Liver (tissue), 9 donors: ENCODE data around the gene ZSCAN12. TPM values are rescaled to one million over a fixed set of nuclear protein-coding genes. Genes with fewer than 3 reads are reported as not detected.

Experiments used
- DNase-seq: peaks from one replicate; pipeline ENCODE4 v3.0.0-alpha.2; 2017; ENCODE audit warnings: low spot score
- H3K27ac ChIP-seq, 2 donors: one replicate each; pipeline ENCODE4 v1.7.0; 2013; ENCODE audit warnings: inconsistent platforms in 2 of 2, low read length in 2 of 2, control low read depth in 1 of 2, low read depth in 1 of 2, mild to moderate bottlenecking in 1 of 2
- H3K27me3 ChIP-seq, 4 donors: one replicate each; pipeline versions ENCODE4 v1.6.1 to v1.7.0; 2013; ENCODE audit warnings: low read length in 3 of 4, inconsistent platforms in 1 of 4, mild to moderate bottlenecking in 1 of 4, moderate library complexity in 1 of 4; ENCODE audit not compliant: control insufficient read depth in 4 of 4, insufficient read depth in 4 of 4
- H3K36me3 ChIP-seq, 4 donors: one replicate each; pipeline versions ENCODE4 v1.6.1 to v1.7.0; 2013; ENCODE audit warnings: low read length in 3 of 4, mild to moderate bottlenecking in 3 of 4, low read depth in 1 of 4, moderate library complexity in 1 of 4; ENCODE audit not compliant: control insufficient read depth in 4 of 4, insufficient read depth in 3 of 4
- H3K4me1 ChIP-seq, 4 donors: one replicate each; pipeline versions ENCODE4 v1.6.1 to v1.7.0; 2013; ENCODE audit warnings: low read length in 3 of 4, mild to moderate bottlenecking in 3 of 4, moderate library complexity in 1 of 4; ENCODE audit not compliant: control insufficient read depth in 4 of 4, insufficient read depth in 4 of 4
- H3K4me3 ChIP-seq, 3 donors: one replicate each; pipeline versions ENCODE4 v1.6.1 to v1.7.0; 2013; ENCODE audit warnings: low read length in 3 of 3, control low read depth in 1 of 3, low read depth in 1 of 3, mild to moderate bottlenecking in 1 of 3
- H3K9ac ChIP-seq, 2 donors: one replicate each; pipeline ENCODE4 v1.7.0; 2013; ENCODE audit warnings: low read length in 2 of 2, mild to moderate bottlenecking in 2 of 2, moderate library complexity in 2 of 2, control low read depth in 1 of 2, low read depth in 1 of 2
- H3K9me3 ChIP-seq, 4 donors: one replicate each; pipeline versions ENCODE4 v1.6.1 to v1.7.0; 2013; ENCODE audit warnings: low read length in 3 of 4; ENCODE audit not compliant: control insufficient read depth in 4 of 4
- EGR1 ChIP-seq, 2 donors: IDR thresholded peaks; 2 replicates each; pipeline ENCODE4 v1.6.1; 2016 to 2018; ENCODE audit warnings: antibody characterized with exemption in 2 of 2, low read depth in 2 of 2
- FOXA1 ChIP-seq: IDR thresholded peaks from 2 replicates; pipeline ENCODE4 v1.6.1; 2016; ENCODE audit warnings: antibody characterized with exemption
- FOXA2 ChIP-seq: IDR thresholded peaks from 2 replicates; pipeline ENCODE4 v1.6.1; 2016; ENCODE audit warnings: antibody characterized with exemption
- HNF4A ChIP-seq, 2 donors: conservative IDR thresholded peaks; 2 replicates each; pipeline ENCODE4 v1.6.1; 2016; ENCODE audit warnings: antibody characterized with exemption in 2 of 2, mild to moderate bottlenecking in 2 of 2
- HNF4G ChIP-seq: IDR thresholded peaks from 2 replicates; pipeline ENCODE4 v1.6.1; 2016; ENCODE audit warnings: antibody characterized with exemption
- JUND ChIP-seq, 2 donors: IDR thresholded peaks; 2 replicates each; pipeline ENCODE4 v1.6.1; 2016; ENCODE audit warnings: antibody characterized with exemption in 2 of 2
- NR2F2 ChIP-seq: IDR thresholded peaks from 2 replicates; pipeline ENCODE4 v1.6.1; 2016; ENCODE audit warnings: antibody characterized with exemption
- RAD21 ChIP-seq, 2 donors: IDR thresholded peaks; 2 replicates each; pipeline ENCODE4 v1.6.1; 2016; ENCODE audit warnings: antibody characterized with exemption in 2 of 2, mild to moderate bottlenecking in 2 of 2
- REST ChIP-seq: IDR thresholded peaks from 2 replicates; pipeline ENCODE4 v1.6.1; 2016; ENCODE audit warnings: antibody characterized with exemption, mild to moderate bottlenecking
- RXRA ChIP-seq, 2 donors: IDR thresholded peaks; 2 replicates each; pipeline ENCODE4 v1.6.1; 2017 to 2018; ENCODE audit warnings: antibody characterized with exemption in 2 of 2, mild to moderate bottlenecking in 1 of 2
- SP1 ChIP-seq: IDR thresholded peaks from 2 replicates; pipeline ENCODE4 v1.6.1; 2018; ENCODE audit warnings: antibody characterized with exemption, mild to moderate bottlenecking
- TAF1 ChIP-seq: conservative IDR thresholded peaks from 2 replicates; pipeline ENCODE4 v1.6.1; 2016; ENCODE audit warnings: antibody characterized with exemption, mild to moderate bottlenecking
- YY1 ChIP-seq: IDR thresholded peaks from 2 replicates; pipeline ENCODE4 v1.6.1; 2016; ENCODE audit warnings: antibody characterized with exemption, mild to moderate bottlenecking
- WGBS: extraction: QIAGEN DNeasy Blood & Tissue Kit; methylation state at CpG from one replicate; pipeline ENCODE4 v1.1.7; 2013; 5-methylcytosine and 5-hydroxymethylcytosine counted together
- polyA plus RNA-seq, 2 donors: library from polyadenylated mRNA; stranded (reverse) in 1 of 2; unstranded in 1 of 2; fragments of 200-250 nt in 1 of 2; fragments of >200 nt in 1 of 2; fragmentation: Nextera tagmentation in 1 of 2; extraction: Ambion mirVana in 1 of 2; gene quantifications; one replicate each; pipeline versions ENCODE4 v1.2.1 to v1.2.3, GENCODE V29; 2013 to 2015
- total RNA-seq, 2 donors: library from RNA; depleted of rRNA; stranded (reverse); fragments of >200 nt; gene quantifications; one replicate each; pipeline ENCODE4 v1.2.3, GENCODE V29; 2014
- TF ChIP-seq, protein P1 (sequence below): fragments of 150-350 bp; IDR thresholded peaks from 2 replicates; pipeline ENCODE4 v1.5.1; 2017; ENCODE audit warnings: improper control_type of control experiment, low read depth, low read length; ENCODE audit not compliant: missing input control
- TF ChIP-seq, protein P2 (sequence below): IDR thresholded peaks from 2 replicates; pipeline ENCODE4 v1.6.1; 2016; ENCODE audit warnings: antibody characterized with exemption
- TF ChIP-seq, protein P3 (sequence below): IDR thresholded peaks from 2 replicates; pipeline ENCODE4 v1.6.1; 2016; ENCODE audit warnings: antibody characterized with exemption
- TF ChIP-seq, protein P4 (sequence below): IDR thresholded peaks from 2 replicates; pipeline ENCODE4 v1.6.1; 2016; ENCODE audit warnings: antibody characterized with exemption
- donor health status: healthy.
- donor health status: healthy.
- donor health status: healthy.
- donor health status: healthy.
- donor health status: healthy.

ZSCAN12 gene
- total and polyA plus RNA-seq, 4 donors = 0.46 to 3.9 (median 2.0) TPM

- 89% methylated on average over 16 of the region's 16 CpGs for WGBS
- no peak for TF ChIP-seq RAD21 (IDR thresholded peaks at IDR 0.05)
- TF ChIP-seq, protein P1, sequence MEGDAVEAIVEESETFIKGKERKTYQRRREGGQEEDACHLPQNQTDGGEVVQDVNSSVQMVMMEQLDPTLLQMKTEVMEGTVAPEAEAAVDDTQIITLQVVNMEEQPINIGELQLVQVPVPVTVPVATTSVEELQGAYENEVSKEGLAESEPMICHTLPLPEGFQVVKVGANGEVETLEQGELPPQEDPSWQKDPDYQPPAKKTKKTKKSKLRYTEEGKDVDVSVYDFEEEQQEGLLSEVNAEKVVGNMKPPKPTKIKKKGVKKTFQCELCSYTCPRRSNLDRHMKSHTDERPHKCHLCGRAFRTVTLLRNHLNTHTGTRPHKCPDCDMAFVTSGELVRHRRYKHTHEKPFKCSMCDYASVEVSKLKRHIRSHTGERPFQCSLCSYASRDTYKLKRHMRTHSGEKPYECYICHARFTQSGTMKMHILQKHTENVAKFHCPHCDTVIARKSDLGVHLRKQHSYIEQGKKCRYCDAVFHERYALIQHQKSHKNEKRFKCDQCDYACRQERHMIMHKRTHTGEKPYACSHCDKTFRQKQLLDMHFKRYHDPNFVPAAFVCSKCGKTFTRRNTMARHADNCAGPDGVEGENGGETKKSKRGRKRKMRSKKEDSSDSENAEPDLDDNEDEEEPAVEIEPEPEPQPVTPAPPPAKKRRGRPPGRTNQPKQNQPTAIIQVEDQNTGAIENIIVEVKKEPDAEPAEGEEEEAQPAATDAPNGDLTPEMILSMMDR = no peak
- TF ChIP-seq TAF1 = no peak
- no peak for TF ChIP-seq EGR1 (IDR thresholded peaks at IDR 0.05; ENCODE audit: low read depth in 2 of 2)
- TF ChIP-seq HNF4G = no peak
- no peak for TF ChIP-seq HNF4A (conservative IDR thresholded peaks at IDR 0.05)
- no peak for TF ChIP-seq FOXA1
- no peak overlapping the region for H3K4me3 ChIP-seq
- H3K27me3 ChIP-seq = no peaks in the 10 kb centered on the region
- H3K9ac ChIP-seq = no peak overlapping the region
- no peak overlapping the region for H3K27ac ChIP-seq
- H3K36me3 ChIP-seq = no peaks in the 10 kb centered on the region
- no peak for DNase-seq
- peaks cover 0 to 4% (median 0%) of the 10 kb centered on the region in 4 donors for H3K9me3 ChIP-seq
- no peaks in the 10 kb centered on the region for H3K4me1 ChIP-seq
These were observed 30.2 kb upstream of the ZSCAN12 start for GRCh38 chr6:28429781-28430180.

- Histone ChIP-seq H3K27ac (no peak overlapping the region), H3K9me3 (peaks cover 0 to 4% (median 0%) of the 10 kb centered on the region in 4 donors), H3K27me3 (no peaks in the 10 kb centered on the region), H3K36me3 (no peaks in the 10 kb centered on the region), H3K4me3 (no peak overlapping the region), H3K9ac (no peak overlapping the region), H3K4me1 (no peaks in the 10 kb centered on the region)
- WGBS = 90% methylated on average over 4 of the region's 4 CpGs
- no peak for DNase-seq
- TF ChIP-seq FOXA1 (no peak), JUND (IDR thresholded peaks at IDR 0.05) (no peak), NR2F2 (no peak), SP1 (no peak), HNF4G (no peak), RXRA (IDR thresholded peaks at IDR 0.05) (no peak), FOXA2 (no peak), YY1 (no peak), RAD21 (IDR thresholded peaks at IDR 0.05) (no peak), REST (no peak), EGR1 (IDR thresholded peaks at IDR 0.05; ENCODE audit: low read depth in 2 of 2) (no peak), HNF4A (conservative IDR thresholded peaks at IDR 0.05) (no peak), TAF1 (no peak)
- TF ChIP-seq, protein P2, sequence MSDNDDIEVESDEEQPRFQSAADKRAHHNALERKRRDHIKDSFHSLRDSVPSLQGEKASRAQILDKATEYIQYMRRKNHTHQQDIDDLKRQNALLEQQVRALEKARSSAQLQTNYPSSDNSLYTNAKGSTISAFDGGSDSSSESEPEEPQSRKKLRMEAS = no peak
- TF ChIP-seq, protein P1 = no peak
- TF ChIP-seq, protein P3, sequence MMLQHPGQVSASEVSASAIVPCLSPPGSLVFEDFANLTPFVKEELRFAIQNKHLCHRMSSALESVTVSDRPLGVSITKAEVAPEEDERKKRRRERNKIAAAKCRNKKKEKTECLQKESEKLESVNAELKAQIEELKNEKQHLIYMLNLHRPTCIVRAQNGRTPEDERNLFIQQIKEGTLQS = no peak
- TF ChIP-seq, protein P4, sequence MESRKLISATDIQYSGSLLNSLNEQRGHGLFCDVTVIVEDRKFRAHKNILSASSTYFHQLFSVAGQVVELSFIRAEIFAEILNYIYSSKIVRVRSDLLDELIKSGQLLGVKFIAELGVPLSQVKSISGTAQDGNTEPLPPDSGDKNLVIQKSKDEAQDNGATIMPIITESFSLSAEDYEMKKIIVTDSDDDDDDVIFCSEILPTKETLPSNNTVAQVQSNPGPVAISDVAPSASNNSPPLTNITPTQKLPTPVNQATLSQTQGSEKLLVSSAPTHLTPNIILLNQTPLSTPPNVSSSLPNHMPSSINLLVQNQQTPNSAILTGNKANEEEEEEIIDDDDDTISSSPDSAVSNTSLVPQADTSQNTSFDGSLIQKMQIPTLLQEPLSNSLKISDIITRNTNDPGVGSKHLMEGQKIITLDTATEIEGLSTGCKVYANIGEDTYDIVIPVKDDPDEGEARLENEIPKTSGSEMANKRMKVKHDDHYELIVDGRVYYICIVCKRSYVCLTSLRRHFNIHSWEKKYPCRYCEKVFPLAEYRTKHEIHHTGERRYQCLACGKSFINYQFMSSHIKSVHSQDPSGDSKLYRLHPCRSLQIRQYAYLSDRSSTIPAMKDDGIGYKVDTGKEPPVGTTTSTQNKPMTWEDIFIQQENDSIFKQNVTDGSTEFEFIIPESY = no peak
These were observed 26.5 kb upstream of the ZSCAN12 start for GRCh38 chr6:28425944-28426541.
